IMR-90 (cell line): ENCODE data around the gene SSU72. TPM values are rescaled to one million over a fixed set of nuclear protein-coding genes. Genes with fewer than 3 reads are reported as not detected.

Experiments used
- ATAC-seq: fragments of 200-7000 bp; cut with Tn5 transposase; 2 replicates; pipeline ENCODE4 v1.9.1; 2020; ENCODE audit warnings: low read depth, mild to moderate bottlenecking, moderate library complexity
- BruUV-seq: library from RNA; stranded (reverse); fragments of 400-500 nt; replicated peaks from 2 replicates; lab custom pipeline; 2021; lab: Mats Ljungman, UMichigan
- CTCF ChIA-PET: fragments of 300-600 bp; formaldehyde crosslinking; extraction: SDS; loops from one replicate; lab custom pipeline; 2021; ENCODE audit warnings: antibody characterized with exemption; lab: Yijun Ruan, JAX
- POLR2A ChIA-PET: fragments of 300-600 bp; sonication (Branson Sonifier 250); formaldehyde crosslinking; loops from one replicate; lab custom pipeline; 2022; ENCODE audit warnings: antibody characterized with exemption; ENCODE audit not compliant: unreplicated experiment; lab: Charles Lee
- DNase-seq: peaks from one replicate; pipeline ENCODE4 v3.0.0; 2013
- H2AFZ ChIP-seq: replicated peaks from 2 replicates; pipeline ENCODE3; 2013; ENCODE audit warnings: low read length, mild to moderate bottlenecking; ENCODE audit not compliant: poor library complexity
- H2AK5ac ChIP-seq: 2 replicates; pipeline ENCODE4 v1.6.1; 2013; ENCODE audit warnings: low read depth, low read length, inconsistent platforms
- H2AK9ac ChIP-seq: replicated peaks from 2 replicates; pipeline ENCODE3; 2013; ENCODE audit warnings: mild to moderate bottlenecking, low read depth, low read length, moderate library complexity; ENCODE audit not compliant: poor library complexity
- H2BK120ac ChIP-seq: 2 replicates; pipeline ENCODE4 v1.6.1; 2013; ENCODE audit warnings: low read depth, low read length, inconsistent platforms
- H2BK15ac ChIP-seq: 3 replicates; pipeline ENCODE4 v1.6.1; 2013; ENCODE audit warnings: low read depth, low read length, inconsistent platforms
- H2BK20ac ChIP-seq: 2 replicates; pipeline ENCODE4 v1.6.1; 2013; ENCODE audit warnings: low read depth, mild to moderate bottlenecking, inconsistent platforms, low read length, moderate library complexity
- H2BK5ac ChIP-seq: 2 replicates; pipeline ENCODE4 v1.6.1; 2013; ENCODE audit warnings: mild to moderate bottlenecking, low read depth, low read length, inconsistent platforms; ENCODE audit not compliant: poor library complexity, severe bottlenecking
- H3K14ac ChIP-seq: replicated peaks from 2 replicates; pipeline ENCODE4 v1.6.1; 2013; ENCODE audit warnings: low read depth, low read length, inconsistent platforms
- H3K18ac ChIP-seq: 2 replicates; pipeline ENCODE4 v1.6.1; 2013; ENCODE audit warnings: low read depth, low read length, control low read depth
- H3K23ac ChIP-seq: 2 replicates; pipeline ENCODE4 v1.6.1; 2013; ENCODE audit warnings: low read depth, low read length, inconsistent platforms
- H3K27ac ChIP-seq: 2 replicates; pipeline ENCODE4 v1.5.1; 2013; ENCODE audit warnings: mild to moderate bottlenecking, control low read depth, low read length; ENCODE audit not compliant: insufficient read depth
- H3K27me3 ChIP-seq: 2 replicates; pipeline ENCODE4 v1.6.1; 2013; ENCODE audit warnings: low read length; ENCODE audit not compliant: control insufficient read depth, insufficient read depth
- H3K36me3 ChIP-seq: 2 replicates; pipeline ENCODE4 v1.6.1; 2013; ENCODE audit warnings: low read length, mixed read lengths; ENCODE audit not compliant: control insufficient read depth, insufficient read depth
- H3K4ac ChIP-seq: 2 replicates; pipeline ENCODE4 v1.6.1; 2013; ENCODE audit warnings: low read depth, low read length, inconsistent platforms
- H3K4me1 ChIP-seq: 2 replicates; pipeline ENCODE4 v1.6.1; 2013; ENCODE audit warnings: low read length, mixed read lengths; ENCODE audit not compliant: control insufficient read depth, insufficient read depth
- H3K4me2 ChIP-seq: 2 replicates; pipeline ENCODE4 v1.6.1; 2013; ENCODE audit warnings: low read depth, mild to moderate bottlenecking, control low read depth, low read length, moderate library complexity
- H3K4me3 ChIP-seq: 2 replicates; pipeline ENCODE4 v1.5.1; 2013; ENCODE audit warnings: low read depth, mild to moderate bottlenecking, control low read depth, low read length, moderate library complexity; ENCODE audit not compliant: insufficient read depth
- H3K56ac ChIP-seq: 2 replicates; pipeline ENCODE4 v1.6.1; 2013; ENCODE audit warnings: low read length, inconsistent platforms; ENCODE audit not compliant: insufficient read depth; ENCODE audit errors: extremely low read depth
- H3K79me1 ChIP-seq, 2 experiments: 2 replicates each; pipeline ENCODE4 v1.6.1; 2013; ENCODE audit warnings: low read length in 2 of 2, inconsistent platforms in 1 of 2, low read depth in 1 of 2
- H3K9ac ChIP-seq: 2 replicates; pipeline ENCODE4 v1.6.1; 2013; ENCODE audit warnings: low read depth, low read length, control low read depth
- H3K9me1 ChIP-seq: 2 replicates; pipeline ENCODE4 v1.6.1; 2013; ENCODE audit warnings: low read length, inconsistent platforms; ENCODE audit not compliant: insufficient read depth
- H3K9me3 ChIP-seq: 2 replicates; pipeline ENCODE4 v1.6.1; 2013; ENCODE audit warnings: low read length; ENCODE audit not compliant: control insufficient read depth, insufficient read depth
- H4K20me1 ChIP-seq: 2 replicates; pipeline ENCODE4 v1.6.1; 2013; ENCODE audit warnings: low read length, inconsistent platforms; ENCODE audit not compliant: insufficient read depth
- H4K5ac ChIP-seq: 2 replicates; pipeline ENCODE4 v1.6.1; 2013; ENCODE audit warnings: mild to moderate bottlenecking, low read depth, low read length, control low read depth
- H4K8ac ChIP-seq, 2 experiments: 2 replicates each; pipeline ENCODE4 v1.6.1; 2013; ENCODE audit warnings: low read depth in 2 of 2, low read length in 2 of 2, control low read depth in 1 of 2, inconsistent platforms in 1 of 2
- H4K91ac ChIP-seq: 2 replicates; pipeline ENCODE4 v1.6.1; 2013; ENCODE audit warnings: low read depth, low read length, inconsistent platforms; ENCODE audit not compliant: insufficient read depth
- BHLHE40 ChIP-seq: fragments of 150-350 bp; IDR thresholded peaks from 2 replicates; pipeline ENCODE4 v1.6.1; 2016; ENCODE audit warnings: mild to moderate bottlenecking, low read depth, low read length
- CEBPB ChIP-seq: IDR thresholded peaks from 2 replicates; pipeline ENCODE4 v1.6.1; 2012; ENCODE audit warnings: low read depth, low read length, improper control_type of control experiment
- CHD1 ChIP-seq: IDR thresholded peaks from 2 replicates; pipeline ENCODE4 v1.6.1; 2012; ENCODE audit warnings: low read depth, low read length, improper control_type of control experiment
- FOS ChIP-seq: fragments of 150-350 bp; IDR thresholded peaks from 2 replicates; pipeline ENCODE4 v1.6.1; 2016; ENCODE audit warnings: low read depth, low read length
- MAFK ChIP-seq: IDR thresholded peaks from 2 replicates; pipeline ENCODE4 v1.6.1; 2012; ENCODE audit warnings: low read depth, low read length, improper control_type of control experiment
- MAZ ChIP-seq: IDR thresholded peaks from 2 replicates; pipeline ENCODE4 v1.6.1; 2012; ENCODE audit warnings: low read depth, mild to moderate bottlenecking, low read length, improper control_type of control experiment, moderate library complexity, borderline replicate concordance
- MXI1 ChIP-seq: IDR thresholded peaks from 2 replicates; pipeline ENCODE4 v1.6.1; 2012; ENCODE audit warnings: low read depth, mild to moderate bottlenecking, low read length, moderate library complexity, borderline replicate concordance
- NFE2L2 ChIP-seq: fragments of 150-350 bp; IDR thresholded peaks from 2 replicates; pipeline ENCODE4 v1.6.1; 2016; ENCODE audit warnings: low read depth, mild to moderate bottlenecking, low read length
- POLR2A ChIP-seq: IDR thresholded peaks from 2 replicates; pipeline ENCODE4 v1.6.1; 2012; ENCODE audit warnings: mild to moderate bottlenecking, low read depth, low read length
- RAD21 ChIP-seq: IDR thresholded peaks from 2 replicates; pipeline ENCODE4 v1.6.1; 2012; ENCODE audit warnings: low read length, improper control_type of control experiment
- RCOR1 ChIP-seq: IDR thresholded peaks from 2 replicates; pipeline ENCODE4 v1.6.1; 2012; ENCODE audit warnings: mild to moderate bottlenecking, low read length, improper control_type of control experiment; ENCODE audit not compliant: insufficient replicate concordance
- RFX5 ChIP-seq: IDR thresholded peaks from 2 replicates; pipeline ENCODE4 v1.8.0; 2012; ENCODE audit warnings: low read depth, mild to moderate bottlenecking, low read length, moderate library complexity
- SMC3 ChIP-seq: fragments of 150-350 bp; IDR thresholded peaks from 2 replicates; pipeline ENCODE4 v1.6.1; 2016; ENCODE audit warnings: low read depth, mild to moderate bottlenecking, antibody characterized with exemption, low read length, moderate library complexity
- WGBS, 2 experiments: methylation state at CpG; one replicate each; pipeline versions ENCODE4 v1.1.5 to v1.1.7; 2013; ENCODE audit warnings: missing lambda C conversion rate in 2 of 2; ENCODE audit not compliant: insufficient read length in 1 of 2; ENCODE audit errors: extremely low coverage in 2 of 2; 5-methylcytosine and 5-hydroxymethylcytosine counted together
- dilution Hi-C: fragments of 300-500 bp; cut with HindIII; formaldehyde crosslinking; loops from one replicate; pipeline ENCODE4 v1.14.3; 2018; ENCODE audit warnings: low sequenced_read_pairs; ENCODE audit not compliant: unreplicated experiment
- in situ Hi-C: fragments of 300-500 bp; cut with MboI; formaldehyde crosslinking; loops from 3 replicates; pipeline ENCODE4 v1.14.3; 2019; ENCODE audit warnings: low sequenced_read_pairs, inconsistent platforms, mixed read lengths
- intact Hi-C: fragments of 100-400 bp; cut with micrococcal nuclease; formaldehyde crosslinking; loops from 2 replicates; pipeline ENCODE4 v1.10.0; 2022
- polyA plus RNA-seq, 3 experiments: library from polyadenylated mRNA; depleted of rRNA; stranded (reverse); fragments of >200 nt; gene quantifications; 2 replicates each; pipeline ENCODE4 v1.2.3, GENCODE V29; 2012; ENCODE audit warnings: low replicate concordance in 1 of 3
- total RNA-seq: library from RNA; depleted of rRNA; stranded (reverse); fragments of >200 nt; gene quantifications from 2 replicates; pipeline ENCODE4 v1.2.3, GENCODE V29; 2012
- TF ChIP-seq, protein P1 (sequence below): fragments of 150-350 bp; IDR thresholded peaks from 2 replicates; pipeline ENCODE4 v1.6.1; 2017; ENCODE audit warnings: mild to moderate bottlenecking, antibody characterized with exemption, low read length, low read depth
- TF ChIP-seq, protein P2 (sequence below): conservative IDR thresholded peaks from 2 replicates; pipeline ENCODE4 v1.5.1; 2012; ENCODE audit warnings: mild to moderate bottlenecking, low read depth, low read length, improper control_type of control experiment
- TF ChIP-seq, protein P3 (sequence below): fragments of 150-350 bp; IDR thresholded peaks from 2 replicates; pipeline ENCODE4 v1.6.1; 2016; ENCODE audit warnings: low read depth, mild to moderate bottlenecking, low read length, moderate library complexity, borderline replicate concordance

SSU72 gene
- total and polyA plus RNA-seq, 2 of the 4 experiments (the other 2 are of a cell fraction): 33.7 to 88.4 TPM

DNA sequence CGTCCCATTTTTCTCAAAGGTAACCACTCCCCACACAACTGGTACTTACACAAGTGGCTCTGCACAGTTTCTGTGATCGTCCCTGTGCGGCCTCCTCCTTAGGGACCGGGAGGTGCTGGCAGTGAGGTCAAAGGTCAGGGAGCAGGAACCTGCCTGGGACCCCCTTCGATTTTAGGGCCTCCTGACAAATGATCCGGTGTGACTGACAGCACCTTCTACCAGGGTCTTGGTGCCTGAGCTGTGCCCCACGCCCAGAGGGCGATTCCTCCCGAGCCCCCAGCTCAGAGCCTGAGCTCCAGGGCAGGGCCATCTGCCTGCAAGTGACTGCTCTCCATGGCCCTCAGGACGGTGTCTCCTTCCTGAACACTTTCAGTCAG lies 22.4 kb downstream of the SSU72 start:
- Histone ChIP-seq H3K4me1 (peaks cover 5% of the 10 kb centered on the region; the same call in 1 of the 2 replicates), H3K9ac (no peak overlapping the region), H2BK20ac (no peak overlapping the region), H4K20me1 (peaks cover 46% of the 10 kb centered on the region), H3K56ac (no peak overlapping the region), H2AK9ac (peak overlapping the region; percentile 23), H3K79me1 (peaks cover 16 to 80% of the 10 kb centered on the region in 2 experiments), H3K4me3 (no peak overlapping the region), H4K5ac (no peak overlapping the region), H3K9me3 (no peaks in the 10 kb centered on the region), H2BK15ac (no peak overlapping the region), H3K27ac (no peak overlapping the region), H4K91ac (no peak overlapping the region), H3K27me3 (no peaks in the 10 kb centered on the region), H2BK120ac (no peak overlapping the region), H3K9me1 (peaks cover 13% of the 10 kb centered on the region), H3K18ac (no peak overlapping the region), H2AFZ (no peak overlapping the region), H2BK5ac (no peak overlapping the region), H3K36me3 (peaks cover 12% of the 10 kb centered on the region; the same call in 1 of the 2 replicates), H3K14ac (no peak overlapping the region), H2AK5ac (no peak overlapping the region), H3K23ac (no peak overlapping the region), H3K4ac (no peak overlapping the region), H3K4me2 (no peak overlapping the region), H4K8ac (no peak overlapping the region)
- intact Hi-C loops (no loop called here), in situ Hi-C loops (no loop called here), dilution Hi-C loops (no loop called here)
- ATAC-seq (no peak), DNase-seq (no peak)
- ChIA-PET CTCF (no interaction called here), POLR2A (no interaction called here)
- WGBS, 2 experiments: 96% methylated on average over 4 of the region's 10 CpGs; no CpG with 5 or more reads in 1 of the 2 experiments
- BruUV-seq: no TSS peak
- TF ChIP-seq MAFK: no peak
- no peak for TF ChIP-seq SMC3
- TF ChIP-seq MXI1: no peak
- TF ChIP-seq, protein P1, sequence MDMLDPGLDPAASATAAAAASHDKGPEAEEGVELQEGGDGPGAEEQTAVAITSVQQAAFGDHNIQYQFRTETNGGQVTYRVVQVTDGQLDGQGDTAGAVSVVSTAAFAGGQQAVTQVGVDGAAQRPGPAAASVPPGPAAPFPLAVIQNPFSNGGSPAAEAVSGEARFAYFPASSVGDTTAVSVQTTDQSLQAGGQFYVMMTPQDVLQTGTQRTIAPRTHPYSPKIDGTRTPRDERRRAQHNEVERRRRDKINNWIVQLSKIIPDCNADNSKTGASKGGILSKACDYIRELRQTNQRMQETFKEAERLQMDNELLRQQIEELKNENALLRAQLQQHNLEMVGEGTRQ: no peak
- TF ChIP-seq RCOR1: no peak
- no peak for TF ChIP-seq FOS
- no peak for TF ChIP-seq CEBPB
- TF ChIP-seq NFE2L2: no peak
- no peak for TF ChIP-seq CHD1
- TF ChIP-seq, protein P2, sequence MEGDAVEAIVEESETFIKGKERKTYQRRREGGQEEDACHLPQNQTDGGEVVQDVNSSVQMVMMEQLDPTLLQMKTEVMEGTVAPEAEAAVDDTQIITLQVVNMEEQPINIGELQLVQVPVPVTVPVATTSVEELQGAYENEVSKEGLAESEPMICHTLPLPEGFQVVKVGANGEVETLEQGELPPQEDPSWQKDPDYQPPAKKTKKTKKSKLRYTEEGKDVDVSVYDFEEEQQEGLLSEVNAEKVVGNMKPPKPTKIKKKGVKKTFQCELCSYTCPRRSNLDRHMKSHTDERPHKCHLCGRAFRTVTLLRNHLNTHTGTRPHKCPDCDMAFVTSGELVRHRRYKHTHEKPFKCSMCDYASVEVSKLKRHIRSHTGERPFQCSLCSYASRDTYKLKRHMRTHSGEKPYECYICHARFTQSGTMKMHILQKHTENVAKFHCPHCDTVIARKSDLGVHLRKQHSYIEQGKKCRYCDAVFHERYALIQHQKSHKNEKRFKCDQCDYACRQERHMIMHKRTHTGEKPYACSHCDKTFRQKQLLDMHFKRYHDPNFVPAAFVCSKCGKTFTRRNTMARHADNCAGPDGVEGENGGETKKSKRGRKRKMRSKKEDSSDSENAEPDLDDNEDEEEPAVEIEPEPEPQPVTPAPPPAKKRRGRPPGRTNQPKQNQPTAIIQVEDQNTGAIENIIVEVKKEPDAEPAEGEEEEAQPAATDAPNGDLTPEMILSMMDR: no peak
- no peak for TF ChIP-seq MAZ
- TF ChIP-seq POLR2A: no peak
- TF ChIP-seq, protein P3, sequence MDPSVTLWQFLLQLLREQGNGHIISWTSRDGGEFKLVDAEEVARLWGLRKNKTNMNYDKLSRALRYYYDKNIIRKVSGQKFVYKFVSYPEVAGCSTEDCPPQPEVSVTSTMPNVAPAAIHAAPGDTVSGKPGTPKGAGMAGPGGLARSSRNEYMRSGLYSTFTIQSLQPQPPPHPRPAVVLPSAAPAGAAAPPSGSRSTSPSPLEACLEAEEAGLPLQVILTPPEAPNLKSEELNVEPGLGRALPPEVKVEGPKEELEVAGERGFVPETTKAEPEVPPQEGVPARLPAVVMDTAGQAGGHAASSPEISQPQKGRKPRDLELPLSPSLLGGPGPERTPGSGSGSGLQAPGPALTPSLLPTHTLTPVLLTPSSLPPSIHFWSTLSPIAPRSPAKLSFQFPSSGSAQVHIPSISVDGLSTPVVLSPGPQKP: no peak
- TF ChIP-seq BHLHE40: no peak
- TF ChIP-seq RAD21: no peak
- TF ChIP-seq RFX5: no peak
